ENCODE measurements around the gene EDEM3. TPM values are rescaled to one million over a fixed set of nuclear protein-coding genes. Genes with fewer than 3 reads are reported as not detected.

EDEM3 gene
- total and polyA plus RNA-seq, 4 donors = 11.7 to 53.8 (median 23.7) TPM

DNA sequence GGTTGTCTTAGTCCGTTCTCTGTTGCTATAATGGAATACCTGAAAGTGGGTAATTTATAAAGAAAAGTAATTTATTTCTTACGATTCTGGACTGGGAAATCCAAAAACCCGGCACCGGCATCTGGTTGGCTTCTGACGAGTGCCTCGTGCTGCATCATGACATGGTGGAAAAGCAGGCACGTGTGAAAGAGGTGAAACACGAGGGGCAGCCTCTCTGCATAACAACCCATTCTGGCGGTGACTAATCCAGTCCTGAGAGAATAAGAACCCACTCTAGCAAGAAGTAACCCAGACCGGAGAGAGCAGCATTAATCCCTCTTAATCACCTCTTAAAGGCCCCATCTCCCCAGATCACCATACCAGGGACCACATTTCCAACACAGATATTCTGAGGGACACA is 2.7 kb upstream of the EDEM3 start:
- H3K36me3 ChIP-seq (ENCODE audit: control insufficient read depth in 4 of 4, insufficient read depth in 3 of 4, low read depth in 1 of 4, low read length in 3 of 4) = no peaks in the 10 kb centered on the region
- no peak for DNase-seq (ENCODE audit: low spot score)
- 94% methylated on average over 10 of the region's 10 CpGs for WGBS
- TF ChIP-seq, protein P1, sequence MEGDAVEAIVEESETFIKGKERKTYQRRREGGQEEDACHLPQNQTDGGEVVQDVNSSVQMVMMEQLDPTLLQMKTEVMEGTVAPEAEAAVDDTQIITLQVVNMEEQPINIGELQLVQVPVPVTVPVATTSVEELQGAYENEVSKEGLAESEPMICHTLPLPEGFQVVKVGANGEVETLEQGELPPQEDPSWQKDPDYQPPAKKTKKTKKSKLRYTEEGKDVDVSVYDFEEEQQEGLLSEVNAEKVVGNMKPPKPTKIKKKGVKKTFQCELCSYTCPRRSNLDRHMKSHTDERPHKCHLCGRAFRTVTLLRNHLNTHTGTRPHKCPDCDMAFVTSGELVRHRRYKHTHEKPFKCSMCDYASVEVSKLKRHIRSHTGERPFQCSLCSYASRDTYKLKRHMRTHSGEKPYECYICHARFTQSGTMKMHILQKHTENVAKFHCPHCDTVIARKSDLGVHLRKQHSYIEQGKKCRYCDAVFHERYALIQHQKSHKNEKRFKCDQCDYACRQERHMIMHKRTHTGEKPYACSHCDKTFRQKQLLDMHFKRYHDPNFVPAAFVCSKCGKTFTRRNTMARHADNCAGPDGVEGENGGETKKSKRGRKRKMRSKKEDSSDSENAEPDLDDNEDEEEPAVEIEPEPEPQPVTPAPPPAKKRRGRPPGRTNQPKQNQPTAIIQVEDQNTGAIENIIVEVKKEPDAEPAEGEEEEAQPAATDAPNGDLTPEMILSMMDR (IDR thresholded peaks at IDR 0.05; ENCODE audit: low read depth, low read length, missing input control) = no peak
- no peak for TF ChIP-seq TAF1 (conservative IDR thresholded peaks at IDR 0.05)
- TF ChIP-seq FOXA2 (IDR thresholded peaks at IDR 0.05) = no peak
- TF ChIP-seq, protein P2, sequence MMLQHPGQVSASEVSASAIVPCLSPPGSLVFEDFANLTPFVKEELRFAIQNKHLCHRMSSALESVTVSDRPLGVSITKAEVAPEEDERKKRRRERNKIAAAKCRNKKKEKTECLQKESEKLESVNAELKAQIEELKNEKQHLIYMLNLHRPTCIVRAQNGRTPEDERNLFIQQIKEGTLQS (IDR thresholded peaks at IDR 0.05) = no peak
- TF ChIP-seq, protein P3, sequence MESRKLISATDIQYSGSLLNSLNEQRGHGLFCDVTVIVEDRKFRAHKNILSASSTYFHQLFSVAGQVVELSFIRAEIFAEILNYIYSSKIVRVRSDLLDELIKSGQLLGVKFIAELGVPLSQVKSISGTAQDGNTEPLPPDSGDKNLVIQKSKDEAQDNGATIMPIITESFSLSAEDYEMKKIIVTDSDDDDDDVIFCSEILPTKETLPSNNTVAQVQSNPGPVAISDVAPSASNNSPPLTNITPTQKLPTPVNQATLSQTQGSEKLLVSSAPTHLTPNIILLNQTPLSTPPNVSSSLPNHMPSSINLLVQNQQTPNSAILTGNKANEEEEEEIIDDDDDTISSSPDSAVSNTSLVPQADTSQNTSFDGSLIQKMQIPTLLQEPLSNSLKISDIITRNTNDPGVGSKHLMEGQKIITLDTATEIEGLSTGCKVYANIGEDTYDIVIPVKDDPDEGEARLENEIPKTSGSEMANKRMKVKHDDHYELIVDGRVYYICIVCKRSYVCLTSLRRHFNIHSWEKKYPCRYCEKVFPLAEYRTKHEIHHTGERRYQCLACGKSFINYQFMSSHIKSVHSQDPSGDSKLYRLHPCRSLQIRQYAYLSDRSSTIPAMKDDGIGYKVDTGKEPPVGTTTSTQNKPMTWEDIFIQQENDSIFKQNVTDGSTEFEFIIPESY (IDR thresholded peaks at IDR 0.05) = no peak
- no peak for TF ChIP-seq HNF4A (conservative IDR thresholded peaks at IDR 0.05)
- TF ChIP-seq GABPA (IDR thresholded peaks at IDR 0.05 in 1 of 2, conservative IDR thresholded peaks at IDR 0.05 in 1 of 2) = no peak
- TF ChIP-seq RAD21 (IDR thresholded peaks at IDR 0.05) = no peak
- TF ChIP-seq JUND (IDR thresholded peaks at IDR 0.05) = no peak
- TF ChIP-seq HNF4G (IDR thresholded peaks at IDR 0.05) = no peak
- H3K27me3 ChIP-seq (ENCODE audit: control insufficient read depth in 4 of 4, insufficient read depth in 4 of 4, low read length in 3 of 4) = no peaks in the 10 kb centered on the region
- H3K9me3 ChIP-seq (ENCODE audit: control insufficient read depth in 4 of 4, low read length in 3 of 4) = no peaks in the 10 kb centered on the region
- no peak overlapping the region for H3K4me3 ChIP-seq (ENCODE audit: low read depth in 1 of 3, low read length in 3 of 3)
- H3K4me1 ChIP-seq (ENCODE audit: control insufficient read depth in 4 of 4, insufficient read depth in 4 of 4, low read length in 3 of 4) = peaks cover 3 to 43% (median 20%) of the 10 kb centered on the region in 4 donors
- H3K27ac ChIP-seq (ENCODE audit: low read depth in 1 of 2, low read length in 2 of 2) = no peak overlapping the region
- no peak overlapping the region for H3K9ac ChIP-seq (ENCODE audit: low read depth in 1 of 2, low read length in 2 of 2)

DNA sequence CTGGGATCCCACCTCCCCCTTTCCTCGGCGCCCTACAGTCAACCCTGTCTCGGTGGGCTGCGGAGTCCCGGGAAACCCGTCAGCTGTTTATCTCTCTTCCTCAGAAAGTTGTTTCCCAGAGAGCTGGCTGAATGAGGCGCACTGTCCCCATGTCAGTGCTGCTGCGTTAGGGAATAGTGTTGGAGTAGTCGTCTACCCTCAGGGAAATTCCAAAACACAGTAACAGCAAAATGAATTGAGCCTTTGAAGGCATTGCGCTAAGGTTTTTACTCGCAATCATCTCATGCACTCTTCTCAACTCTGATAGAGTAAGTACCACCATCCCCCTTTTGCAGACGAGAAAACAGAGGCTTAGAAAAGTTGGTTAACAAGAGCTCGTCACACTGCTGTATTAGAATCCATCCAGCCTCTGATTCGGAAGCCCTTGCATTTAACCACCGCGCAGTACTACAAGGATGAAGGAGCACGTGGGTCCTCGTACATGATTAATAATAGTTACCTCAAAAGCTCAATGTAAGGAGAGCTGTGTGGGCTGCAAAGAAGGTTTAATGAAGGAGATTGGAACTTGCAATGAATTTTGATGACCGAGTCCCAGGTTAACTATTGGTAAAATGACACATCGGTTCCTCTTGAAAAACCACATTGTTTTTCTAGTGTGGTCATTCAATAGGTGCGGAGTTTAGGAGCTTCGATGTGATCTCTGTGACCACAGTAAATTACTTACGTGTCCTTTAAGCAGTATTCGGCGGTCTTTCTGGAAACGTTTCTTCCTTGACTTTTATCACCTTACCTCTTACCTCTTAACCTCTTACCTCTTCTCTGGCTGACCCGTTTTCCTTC is 788 bp upstream of the EDEM3 start:
- Histone ChIP-seq H3K9me3 (ENCODE audit: control insufficient read depth in 4 of 4, low read length in 3 of 4) (no peaks in the 10 kb centered on the region), H3K9ac (ENCODE audit: low read depth in 1 of 2, low read length in 2 of 2) (peak overlapping the region; percentile 4 to 57)
- DNase-seq (ENCODE audit: low spot score) = no peak

More for the DNA sequence above, 788 bp upstream of the EDEM3 start:
- TF ChIP-seq HNF4A (conservative IDR thresholded peaks at IDR 0.05) = peak in 1 of 2 donors; percentile 5
- TF ChIP-seq FOXA2 (IDR thresholded peaks at IDR 0.05) = no peak
- peak; percentile 9 for TF ChIP-seq YY1 (IDR thresholded peaks at IDR 0.05)
- peak in 1 of 2 donors; percentile 11 for TF ChIP-seq RXRA (IDR thresholded peaks at IDR 0.05)
- TF ChIP-seq, protein P2 (IDR thresholded peaks at IDR 0.05) = no peak
- TF ChIP-seq, protein P4, sequence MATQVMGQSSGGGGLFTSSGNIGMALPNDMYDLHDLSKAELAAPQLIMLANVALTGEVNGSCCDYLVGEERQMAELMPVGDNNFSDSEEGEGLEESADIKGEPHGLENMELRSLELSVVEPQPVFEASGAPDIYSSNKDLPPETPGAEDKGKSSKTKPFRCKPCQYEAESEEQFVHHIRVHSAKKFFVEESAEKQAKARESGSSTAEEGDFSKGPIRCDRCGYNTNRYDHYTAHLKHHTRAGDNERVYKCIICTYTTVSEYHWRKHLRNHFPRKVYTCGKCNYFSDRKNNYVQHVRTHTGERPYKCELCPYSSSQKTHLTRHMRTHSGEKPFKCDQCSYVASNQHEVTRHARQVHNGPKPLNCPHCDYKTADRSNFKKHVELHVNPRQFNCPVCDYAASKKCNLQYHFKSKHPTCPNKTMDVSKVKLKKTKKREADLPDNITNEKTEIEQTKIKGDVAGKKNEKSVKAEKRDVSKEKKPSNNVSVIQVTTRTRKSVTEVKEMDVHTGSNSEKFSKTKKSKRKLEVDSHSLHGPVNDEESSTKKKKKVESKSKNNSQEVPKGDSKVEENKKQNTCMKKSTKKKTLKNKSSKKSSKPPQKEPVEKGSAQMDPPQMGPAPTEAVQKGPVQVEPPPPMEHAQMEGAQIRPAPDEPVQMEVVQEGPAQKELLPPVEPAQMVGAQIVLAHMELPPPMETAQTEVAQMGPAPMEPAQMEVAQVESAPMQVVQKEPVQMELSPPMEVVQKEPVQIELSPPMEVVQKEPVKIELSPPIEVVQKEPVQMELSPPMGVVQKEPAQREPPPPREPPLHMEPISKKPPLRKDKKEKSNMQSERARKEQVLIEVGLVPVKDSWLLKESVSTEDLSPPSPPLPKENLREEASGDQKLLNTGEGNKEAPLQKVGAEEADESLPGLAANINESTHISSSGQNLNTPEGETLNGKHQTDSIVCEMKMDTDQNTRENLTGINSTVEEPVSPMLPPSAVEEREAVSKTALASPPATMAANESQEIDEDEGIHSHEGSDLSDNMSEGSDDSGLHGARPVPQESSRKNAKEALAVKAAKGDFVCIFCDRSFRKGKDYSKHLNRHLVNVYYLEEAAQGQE (IDR thresholded peaks at IDR 0.05) = peak; percentile 94
- Histone ChIP-seq H3K36me3 (ENCODE audit: control insufficient read depth in 4 of 4, insufficient read depth in 3 of 4, low read depth in 1 of 4, low read length in 3 of 4) (no peaks in the 10 kb centered on the region), H3K27ac (ENCODE audit: low read depth in 1 of 2, low read length in 2 of 2) (peak overlapping the region; percentile 72 to 96), H3K4me3 (ENCODE audit: low read depth in 1 of 3, low read length in 3 of 3) (peak overlapping the region; percentile 67 to 81 (median 68)), H3K27me3 (ENCODE audit: control insufficient read depth in 4 of 4, insufficient read depth in 4 of 4, low read length in 3 of 4) (no peaks in the 10 kb centered on the region), H3K4me1 (ENCODE audit: control insufficient read depth in 4 of 4, insufficient read depth in 4 of 4, low read length in 3 of 4) (peaks cover 3 to 42% (median 20%) of the 10 kb centered on the region in 4 donors)
- WGBS = 4% methylated on average over 27 of the region's 27 CpGs

Data from liver (tissue), 9 donors.